Liver (tissue), 9 donors: Measurements from ENCODE around the gene B3GALT4. TPM values are rescaled to one million over a fixed set of nuclear protein-coding genes. Genes with fewer than 3 reads are reported as not detected.

Experiments used
- DNase-seq: peaks from one replicate; pipeline ENCODE4 v3.0.0-alpha.2; 2017; ENCODE audit warnings: low spot score
- H3K27ac ChIP-seq, 2 donors: one replicate each; pipeline ENCODE4 v1.7.0; 2013; ENCODE audit warnings: inconsistent platforms in 2 of 2, low read length in 2 of 2, control low read depth in 1 of 2, low read depth in 1 of 2, mild to moderate bottlenecking in 1 of 2
- H3K27me3 ChIP-seq, 4 donors: one replicate each; pipeline versions ENCODE4 v1.6.1 to v1.7.0; 2013; ENCODE audit warnings: low read length in 3 of 4, inconsistent platforms in 1 of 4, mild to moderate bottlenecking in 1 of 4, moderate library complexity in 1 of 4; ENCODE audit not compliant: control insufficient read depth in 4 of 4, insufficient read depth in 4 of 4
- H3K36me3 ChIP-seq, 4 donors: one replicate each; pipeline versions ENCODE4 v1.6.1 to v1.7.0; 2013; ENCODE audit warnings: low read length in 3 of 4, mild to moderate bottlenecking in 3 of 4, low read depth in 1 of 4, moderate library complexity in 1 of 4; ENCODE audit not compliant: control insufficient read depth in 4 of 4, insufficient read depth in 3 of 4
- H3K4me1 ChIP-seq, 4 donors: one replicate each; pipeline versions ENCODE4 v1.6.1 to v1.7.0; 2013; ENCODE audit warnings: low read length in 3 of 4, mild to moderate bottlenecking in 3 of 4, moderate library complexity in 1 of 4; ENCODE audit not compliant: control insufficient read depth in 4 of 4, insufficient read depth in 4 of 4
- H3K4me3 ChIP-seq, 3 donors: one replicate each; pipeline versions ENCODE4 v1.6.1 to v1.7.0; 2013; ENCODE audit warnings: low read length in 3 of 3, control low read depth in 1 of 3, low read depth in 1 of 3, mild to moderate bottlenecking in 1 of 3
- H3K9ac ChIP-seq, 2 donors: one replicate each; pipeline ENCODE4 v1.7.0; 2013; ENCODE audit warnings: low read length in 2 of 2, mild to moderate bottlenecking in 2 of 2, moderate library complexity in 2 of 2, control low read depth in 1 of 2, low read depth in 1 of 2
- H3K9me3 ChIP-seq, 4 donors: one replicate each; pipeline versions ENCODE4 v1.6.1 to v1.7.0; 2013; ENCODE audit warnings: low read length in 3 of 4; ENCODE audit not compliant: control insufficient read depth in 4 of 4
- ATF3 ChIP-seq: IDR thresholded peaks from 2 replicates; pipeline ENCODE4 v1.6.1; 2016; ENCODE audit warnings: antibody characterized with exemption
- CTCF ChIP-seq: fragments of 150-350 bp; IDR thresholded peaks from 2 replicates; pipeline ENCODE4 v1.5.1; 2017; ENCODE audit warnings: improper control_type of control experiment, low read depth, low read length; ENCODE audit not compliant: missing input control
- EGR1 ChIP-seq, 2 donors: IDR thresholded peaks; 2 replicates each; pipeline ENCODE4 v1.6.1; 2016 to 2018; ENCODE audit warnings: antibody characterized with exemption in 2 of 2, low read depth in 2 of 2
- FOXA1 ChIP-seq: IDR thresholded peaks from 2 replicates; pipeline ENCODE4 v1.6.1; 2016; ENCODE audit warnings: antibody characterized with exemption
- FOXA2 ChIP-seq: IDR thresholded peaks from 2 replicates; pipeline ENCODE4 v1.6.1; 2016; ENCODE audit warnings: antibody characterized with exemption
- GABPA ChIP-seq, 2 donors: IDR thresholded peaks in 1 of 2; conservative IDR thresholded peaks in 1 of 2; 2 replicates each; pipeline ENCODE4 v1.6.1; 2016; ENCODE audit warnings: antibody characterized with exemption in 2 of 2, mild to moderate bottlenecking in 1 of 2, moderate library complexity in 1 of 2
- HNF4A ChIP-seq, 2 donors: conservative IDR thresholded peaks; 2 replicates each; pipeline ENCODE4 v1.6.1; 2016; ENCODE audit warnings: antibody characterized with exemption in 2 of 2, mild to moderate bottlenecking in 2 of 2
- HNF4G ChIP-seq: IDR thresholded peaks from 2 replicates; pipeline ENCODE4 v1.6.1; 2016; ENCODE audit warnings: antibody characterized with exemption
- JUND ChIP-seq, 2 donors: IDR thresholded peaks; 2 replicates each; pipeline ENCODE4 v1.6.1; 2016; ENCODE audit warnings: antibody characterized with exemption in 2 of 2
- MAX ChIP-seq: IDR thresholded peaks from 2 replicates; pipeline ENCODE4 v1.6.1; 2016; ENCODE audit warnings: antibody characterized with exemption
- NR2F2 ChIP-seq: IDR thresholded peaks from 2 replicates; pipeline ENCODE4 v1.6.1; 2016; ENCODE audit warnings: antibody characterized with exemption
- RAD21 ChIP-seq, 2 donors: IDR thresholded peaks; 2 replicates each; pipeline ENCODE4 v1.6.1; 2016; ENCODE audit warnings: antibody characterized with exemption in 2 of 2, mild to moderate bottlenecking in 2 of 2
- REST ChIP-seq: IDR thresholded peaks from 2 replicates; pipeline ENCODE4 v1.6.1; 2016; ENCODE audit warnings: antibody characterized with exemption, mild to moderate bottlenecking
- RXRA ChIP-seq, 2 donors: IDR thresholded peaks; 2 replicates each; pipeline ENCODE4 v1.6.1; 2017 to 2018; ENCODE audit warnings: antibody characterized with exemption in 2 of 2, mild to moderate bottlenecking in 1 of 2
- SP1 ChIP-seq: IDR thresholded peaks from 2 replicates; pipeline ENCODE4 v1.6.1; 2018; ENCODE audit warnings: antibody characterized with exemption, mild to moderate bottlenecking
- TAF1 ChIP-seq: conservative IDR thresholded peaks from 2 replicates; pipeline ENCODE4 v1.6.1; 2016; ENCODE audit warnings: antibody characterized with exemption, mild to moderate bottlenecking
- YY1 ChIP-seq: IDR thresholded peaks from 2 replicates; pipeline ENCODE4 v1.6.1; 2016; ENCODE audit warnings: antibody characterized with exemption, mild to moderate bottlenecking
- ZBTB33 ChIP-seq: IDR thresholded peaks from 2 replicates; pipeline ENCODE4 v1.6.1; 2016; ENCODE audit warnings: antibody characterized with exemption
- WGBS: extraction: QIAGEN DNeasy Blood & Tissue Kit; methylation state at CpG from one replicate; pipeline ENCODE4 v1.1.7; 2013; 5-methylcytosine and 5-hydroxymethylcytosine counted together
- polyA plus RNA-seq, 2 donors: library from polyadenylated mRNA; stranded (reverse) in 1 of 2; unstranded in 1 of 2; fragments of 200-250 nt in 1 of 2; fragments of >200 nt in 1 of 2; fragmentation: Nextera tagmentation in 1 of 2; extraction: Ambion mirVana in 1 of 2; gene quantifications; one replicate each; pipeline versions ENCODE4 v1.2.1 to v1.2.3, GENCODE V29; 2013 to 2015
- total RNA-seq, 2 donors: library from RNA; depleted of rRNA; stranded (reverse); fragments of >200 nt; gene quantifications; one replicate each; pipeline ENCODE4 v1.2.3, GENCODE V29; 2014
- donor health status: healthy.
- donor health status: healthy.
- donor health status: healthy.
- donor health status: healthy.
- donor health status: healthy.

B3GALT4 gene
- total and polyA plus RNA-seq, 4 donors = 1.5 to 2.7 (median 1.9) TPM

- under 1% methylated on average over 58 of the region's 58 CpGs for WGBS
- DNase-seq = peak; percentile 97
Measured at GRCh38 chr6:33248932-33249731, 27.8 kb upstream of the B3GALT4 start.

More at GRCh38 chr6:33248932-33249731, 27.8 kb upstream of the B3GALT4 start:
- H3K9me3 ChIP-seq = no peaks in the 10 kb centered on the region
- H3K36me3 ChIP-seq = peaks cover 0 to 6% (median 1%) of the 10 kb centered on the region in 4 donors
- peak overlapping the region; percentile 55 to 76 (median 67) for H3K4me3 ChIP-seq
- H3K27ac ChIP-seq = peak overlapping the region; percentile 92 to 97
- H3K27me3 ChIP-seq = no peaks in the 10 kb centered on the region
- H3K4me1 ChIP-seq = peaks cover 2 to 29% (median 23%) of the 10 kb centered on the region in 4 donors
- H3K9ac ChIP-seq = peak overlapping the region; percentile 79 to 86
- TF ChIP-seq FOXA1 = peak; percentile 30
- no peak for TF ChIP-seq ATF3
- peak; percentile 78 to 93 for TF ChIP-seq EGR1 (IDR thresholded peaks at IDR 0.05; ENCODE audit: low read depth in 2 of 2)
- peak; percentile 23 to 86 for TF ChIP-seq GABPA (IDR thresholded peaks at IDR 0.05 in 1 of 2, conservative IDR thresholded peaks at IDR 0.05 in 1 of 2)
- peak; percentile 13 for TF ChIP-seq CTCF
- peak; percentile 57 for TF ChIP-seq HNF4G
- peak; percentile 82 for TF ChIP-seq REST
- TF ChIP-seq ZBTB33 = peak; percentile 54
- peak; percentile 64 to 68 for TF ChIP-seq JUND (IDR thresholded peaks at IDR 0.05)
- peak; percentile 50 for TF ChIP-seq NR2F2
- peak; percentile 84 for TF ChIP-seq MAX
- peak; percentile 32 to 39 for TF ChIP-seq RAD21 (IDR thresholded peaks at IDR 0.05)
- peak; percentile 89 to 95 for TF ChIP-seq HNF4A (conservative IDR thresholded peaks at IDR 0.05)
- peak; percentile 89 for TF ChIP-seq YY1
- TF ChIP-seq SP1 = peak; percentile 99
- TF ChIP-seq RXRA (IDR thresholded peaks at IDR 0.05) = peak; percentile 98 to 99
- TF ChIP-seq TAF1 = peak; percentile 79
- no peak for TF ChIP-seq FOXA2
